ENCODE measurements around the gene DEGS1.

Gene DEGS1

DNA sequence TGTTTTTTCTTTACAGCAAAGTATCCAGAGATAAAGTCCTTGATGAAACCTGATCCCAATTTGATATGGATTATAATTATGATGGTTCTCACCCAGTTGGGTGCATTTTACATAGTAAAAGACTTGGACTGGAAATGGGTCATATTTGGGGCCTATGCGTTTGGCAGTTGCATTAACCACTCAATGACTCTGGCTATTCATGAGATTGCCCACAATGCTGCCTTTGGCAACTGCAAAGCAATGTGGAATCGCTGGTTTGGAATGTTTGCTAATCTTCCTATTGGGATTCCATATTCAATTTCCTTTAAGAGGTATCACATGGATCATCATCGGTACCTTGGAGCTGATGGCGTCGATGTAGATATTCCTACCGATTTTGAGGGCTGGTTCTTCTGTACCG lies 6.5 kb downstream of the DEGS1 start:
- H3K4me3 ChIP-seq (ENCODE audit: low read length): no peak overlapping the region
- no peaks in the 10 kb centered on the region for H3K9me2 ChIP-seq (replicated peaks; ENCODE audit: control insufficient read depth, low read length)
- peaks cover 31% of the 10 kb centered on the region for H3K4me1 ChIP-seq (ENCODE audit: control insufficient read depth, low read length)
- no peak overlapping the region for H3K4me2 ChIP-seq (ENCODE audit: low read length)
- H3F3A ChIP-seq (ENCODE audit: control insufficient read depth, insufficient read depth): peaks cover 11% of the 10 kb centered on the region; the same call in 1 of the 2 replicates
- no peaks in the 10 kb centered on the region for H3K9me3 ChIP-seq (ENCODE audit: control insufficient read depth, insufficient read depth, low read length)
- peaks cover 24% of the 10 kb centered on the region for H4K20me1 ChIP-seq (ENCODE audit: control insufficient read depth, insufficient read depth, low read depth, low read length)
- no peaks in the 10 kb centered on the region for H3K27me3 ChIP-seq (ENCODE audit: control insufficient read depth, low read length)
- H3K27ac ChIP-seq (ENCODE audit: low read depth, low read length): no peak overlapping the region
- peaks cover 90% of the 10 kb centered on the region for H3K36me3 ChIP-seq (ENCODE audit: control insufficient read depth, low read length)
- no peak for TF ChIP-seq EZH2phosphoT487 (IDR thresholded peaks at IDR 0.05; ENCODE audit: borderline replicate concordance, low read length)
- TF ChIP-seq, protein P1, sequence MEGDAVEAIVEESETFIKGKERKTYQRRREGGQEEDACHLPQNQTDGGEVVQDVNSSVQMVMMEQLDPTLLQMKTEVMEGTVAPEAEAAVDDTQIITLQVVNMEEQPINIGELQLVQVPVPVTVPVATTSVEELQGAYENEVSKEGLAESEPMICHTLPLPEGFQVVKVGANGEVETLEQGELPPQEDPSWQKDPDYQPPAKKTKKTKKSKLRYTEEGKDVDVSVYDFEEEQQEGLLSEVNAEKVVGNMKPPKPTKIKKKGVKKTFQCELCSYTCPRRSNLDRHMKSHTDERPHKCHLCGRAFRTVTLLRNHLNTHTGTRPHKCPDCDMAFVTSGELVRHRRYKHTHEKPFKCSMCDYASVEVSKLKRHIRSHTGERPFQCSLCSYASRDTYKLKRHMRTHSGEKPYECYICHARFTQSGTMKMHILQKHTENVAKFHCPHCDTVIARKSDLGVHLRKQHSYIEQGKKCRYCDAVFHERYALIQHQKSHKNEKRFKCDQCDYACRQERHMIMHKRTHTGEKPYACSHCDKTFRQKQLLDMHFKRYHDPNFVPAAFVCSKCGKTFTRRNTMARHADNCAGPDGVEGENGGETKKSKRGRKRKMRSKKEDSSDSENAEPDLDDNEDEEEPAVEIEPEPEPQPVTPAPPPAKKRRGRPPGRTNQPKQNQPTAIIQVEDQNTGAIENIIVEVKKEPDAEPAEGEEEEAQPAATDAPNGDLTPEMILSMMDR (IDR thresholded peaks at IDR 0.05; ENCODE audit: low read depth, low read length, poor library complexity, severe bottlenecking): no peak
- peaks cover 85% of the 10 kb centered on the region for H3K79me2 ChIP-seq (ENCODE audit: control insufficient read depth, low read length)

DNA sequence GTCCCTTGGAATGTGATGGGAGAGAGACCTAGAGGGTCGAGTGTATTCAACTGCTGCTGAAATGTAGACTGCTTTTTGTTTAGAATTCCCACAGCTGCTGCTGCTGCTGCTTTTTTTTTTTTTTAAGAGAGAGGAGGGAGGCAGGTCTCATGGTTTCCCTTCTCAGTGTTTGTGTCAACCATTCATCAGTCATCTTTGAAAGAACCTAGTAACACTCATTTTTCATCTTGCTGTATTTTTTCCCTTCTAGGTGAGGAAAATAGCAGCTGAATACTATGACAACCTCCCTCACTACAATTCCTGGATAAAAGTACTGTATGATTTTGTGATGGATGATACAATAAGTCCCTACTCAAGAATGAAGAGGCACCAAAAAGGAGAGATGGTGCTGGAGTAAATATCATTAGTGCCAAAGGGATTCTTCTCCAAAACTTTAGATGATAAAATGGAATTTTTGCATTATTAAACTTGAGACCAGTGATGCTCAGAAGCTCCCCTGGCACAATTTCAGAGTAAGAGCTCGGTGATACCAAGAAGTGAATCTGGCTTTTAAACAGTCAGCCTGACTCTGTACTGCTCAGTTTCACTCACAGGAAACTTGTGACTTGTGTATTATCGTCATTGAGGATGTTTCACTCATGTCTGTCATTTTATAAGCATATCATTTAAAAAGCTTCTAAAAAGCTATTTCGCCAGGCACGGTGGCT lies 9.2 kb downstream of the DEGS1 start:
- no peak overlapping the region for H3K4me3 ChIP-seq (ENCODE audit: low read length)
- peaks cover 28% of the 10 kb centered on the region for H3F3A ChIP-seq (ENCODE audit: control insufficient read depth, insufficient read depth)
- H3K4me1 ChIP-seq (ENCODE audit: control insufficient read depth, low read length): peaks cover 10% of the 10 kb centered on the region
- H3K79me2 ChIP-seq (ENCODE audit: control insufficient read depth, low read length): peaks cover 58% of the 10 kb centered on the region
- H3K36me3 ChIP-seq (ENCODE audit: control insufficient read depth, low read length): peaks cover 75% of the 10 kb centered on the region
- H3K9me3 ChIP-seq (ENCODE audit: control insufficient read depth, insufficient read depth, low read length): no peaks in the 10 kb centered on the region
- TF ChIP-seq EZH2phosphoT487 (IDR thresholded peaks at IDR 0.05; ENCODE audit: borderline replicate concordance, low read length): no peak
- TF ChIP-seq, protein P1 (IDR thresholded peaks at IDR 0.05; ENCODE audit: low read depth, low read length, poor library complexity, severe bottlenecking): no peak
- no peaks in the 10 kb centered on the region for H3K27me3 ChIP-seq (ENCODE audit: control insufficient read depth, low read length)
- peaks cover 18% of the 10 kb centered on the region for H4K20me1 ChIP-seq (ENCODE audit: control insufficient read depth, insufficient read depth, low read depth, low read length)
- no peak overlapping the region for H3K4me2 ChIP-seq (ENCODE audit: low read length)
- no peak overlapping the region for H3K27ac ChIP-seq (ENCODE audit: low read depth, low read length)
- H3K9me2 ChIP-seq (replicated peaks; ENCODE audit: control insufficient read depth, low read length): no peaks in the 10 kb centered on the region

DNA sequence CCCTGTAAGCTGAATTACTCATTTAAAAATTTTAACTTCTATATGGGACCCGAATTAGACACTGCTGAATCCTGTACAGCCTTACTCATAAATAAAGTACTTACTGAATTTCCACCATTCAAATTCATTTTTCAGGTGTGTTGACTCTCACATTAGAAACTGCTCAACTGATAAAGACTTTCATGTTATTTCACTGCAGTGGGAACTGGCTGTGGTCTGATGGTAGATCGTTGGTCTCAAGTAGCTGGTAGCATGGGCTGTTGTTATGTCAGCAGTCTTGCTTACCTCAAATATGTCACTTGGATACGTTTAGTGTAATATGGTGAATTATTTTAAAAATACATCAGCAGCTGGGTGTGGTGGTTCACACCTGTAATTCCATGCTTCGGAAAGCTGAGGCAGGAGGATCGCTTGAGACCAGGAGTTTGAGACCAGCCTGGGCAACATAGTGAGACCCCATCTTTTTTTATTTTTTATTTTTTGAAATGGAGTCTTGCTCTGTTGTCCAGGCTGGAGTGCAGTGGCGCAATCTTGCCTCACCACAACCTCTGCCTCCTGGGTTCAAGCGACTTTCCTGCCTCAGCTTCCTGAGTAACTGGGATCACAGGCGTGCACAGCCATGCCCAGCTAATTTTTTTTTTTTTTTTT lies 10.4 kb downstream of the DEGS1 start:
- no peak overlapping the region for H3K4me2 ChIP-seq (ENCODE audit: low read length)
- H3K4me1 ChIP-seq (ENCODE audit: control insufficient read depth, low read length): peaks cover 4% of the 10 kb centered on the region; the same call in 1 of the 2 replicates
- H3K36me3 ChIP-seq (ENCODE audit: control insufficient read depth, low read length): peaks cover 64% of the 10 kb centered on the region

More for the DNA sequence above, 10.4 kb downstream of the DEGS1 start:
- Histone ChIP-seq H3F3A (ENCODE audit: control insufficient read depth, insufficient read depth) (peaks cover 27% of the 10 kb centered on the region), H3K79me2 (ENCODE audit: control insufficient read depth, low read length) (peaks cover 46% of the 10 kb centered on the region), H3K9me3 (ENCODE audit: control insufficient read depth, insufficient read depth, low read length) (no peaks in the 10 kb centered on the region), H3K27ac (ENCODE audit: low read depth, low read length) (no peak overlapping the region), H3K27me3 (ENCODE audit: control insufficient read depth, low read length) (no peaks in the 10 kb centered on the region), H4K20me1 (ENCODE audit: control insufficient read depth, insufficient read depth, low read depth, low read length) (peaks cover 16% of the 10 kb centered on the region), H3K9me2 (replicated peaks; ENCODE audit: control insufficient read depth, low read length) (no peaks in the 10 kb centered on the region), H3K4me3 (ENCODE audit: low read length) (no peak overlapping the region)
- TF ChIP-seq, protein P1 (IDR thresholded peaks at IDR 0.05; ENCODE audit: low read depth, low read length, poor library complexity, severe bottlenecking): no peak
- TF ChIP-seq EZH2phosphoT487 (IDR thresholded peaks at IDR 0.05; ENCODE audit: borderline replicate concordance, low read length): no peak
